ENCODE data around the gene AOPEP. TPM values are rescaled to one million over a fixed set of nuclear protein-coding genes. Genes with fewer than 3 reads are reported as not detected.
A peak's percentile ranks its signal among the peaks of the same experiment; 100 is the strongest.

The AOPEP gene
- total RNA-seq, 1 experiment from 2014 or later = 36.4 TPM

- ChIA-PET CTCF (no interaction called here), POLR2A (no interaction called here)
- TF ChIP-seq CTCF (IDR thresholded peaks at IDR 0.05) = no peak
- TF ChIP-seq, protein P1, sequence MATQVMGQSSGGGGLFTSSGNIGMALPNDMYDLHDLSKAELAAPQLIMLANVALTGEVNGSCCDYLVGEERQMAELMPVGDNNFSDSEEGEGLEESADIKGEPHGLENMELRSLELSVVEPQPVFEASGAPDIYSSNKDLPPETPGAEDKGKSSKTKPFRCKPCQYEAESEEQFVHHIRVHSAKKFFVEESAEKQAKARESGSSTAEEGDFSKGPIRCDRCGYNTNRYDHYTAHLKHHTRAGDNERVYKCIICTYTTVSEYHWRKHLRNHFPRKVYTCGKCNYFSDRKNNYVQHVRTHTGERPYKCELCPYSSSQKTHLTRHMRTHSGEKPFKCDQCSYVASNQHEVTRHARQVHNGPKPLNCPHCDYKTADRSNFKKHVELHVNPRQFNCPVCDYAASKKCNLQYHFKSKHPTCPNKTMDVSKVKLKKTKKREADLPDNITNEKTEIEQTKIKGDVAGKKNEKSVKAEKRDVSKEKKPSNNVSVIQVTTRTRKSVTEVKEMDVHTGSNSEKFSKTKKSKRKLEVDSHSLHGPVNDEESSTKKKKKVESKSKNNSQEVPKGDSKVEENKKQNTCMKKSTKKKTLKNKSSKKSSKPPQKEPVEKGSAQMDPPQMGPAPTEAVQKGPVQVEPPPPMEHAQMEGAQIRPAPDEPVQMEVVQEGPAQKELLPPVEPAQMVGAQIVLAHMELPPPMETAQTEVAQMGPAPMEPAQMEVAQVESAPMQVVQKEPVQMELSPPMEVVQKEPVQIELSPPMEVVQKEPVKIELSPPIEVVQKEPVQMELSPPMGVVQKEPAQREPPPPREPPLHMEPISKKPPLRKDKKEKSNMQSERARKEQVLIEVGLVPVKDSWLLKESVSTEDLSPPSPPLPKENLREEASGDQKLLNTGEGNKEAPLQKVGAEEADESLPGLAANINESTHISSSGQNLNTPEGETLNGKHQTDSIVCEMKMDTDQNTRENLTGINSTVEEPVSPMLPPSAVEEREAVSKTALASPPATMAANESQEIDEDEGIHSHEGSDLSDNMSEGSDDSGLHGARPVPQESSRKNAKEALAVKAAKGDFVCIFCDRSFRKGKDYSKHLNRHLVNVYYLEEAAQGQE (IDR thresholded peaks at IDR 0.05; ENCODE audit: insufficient read depth in 1 of 2, low read depth in 2 of 2, low read length in 1 of 2) = no peak
- no peak for TF ChIP-seq POLR2AphosphoS5 (IDR thresholded peaks at IDR 0.05; ENCODE audit: low read depth, low read length)
- no peak for TF ChIP-seq SIN3A (IDR thresholded peaks at IDR 0.05; ENCODE audit: borderline replicate concordance, insufficient read depth, low read depth, low read length)
- no peak for TF ChIP-seq TCF7L2 (IDR thresholded peaks at IDR 0.05; ENCODE audit: low read depth, low read length)
- Histone ChIP-seq H3K9me3 (ENCODE audit: control insufficient read depth, insufficient read depth, low read depth, low read length) (no peaks in the 10 kb centered on the region), H3K27ac (ENCODE audit: low read length) (peak overlapping the region; percentile 75), H3K4me1 (ENCODE audit: control insufficient read depth, insufficient read depth, low read length) (peaks cover 23% of the 10 kb centered on the region), H3K27me3 (ENCODE audit: control insufficient read depth, insufficient read depth, low read length) (no peaks in the 10 kb centered on the region), H3K4me3 (ENCODE audit: low read depth in 2 of 2, low read length in 2 of 2) (no peak overlapping the region), H3K36me3 (ENCODE audit: control insufficient read depth, insufficient read depth, low read length) (no peaks in the 10 kb centered on the region)
- in situ Hi-C loops (cut with HindIII; ENCODE audit: low pct_unique_long_range_greater_than_20kb, low sequenced_read_pairs) = no loop called here
- ATAC-seq (no peak), DNase-seq (ENCODE audit: low read depth, low spot score) (no peak)
- intact Hi-C loops (cut with micrococcal nuclease; ENCODE audit: unreplicated experiment) = no loop called here
- no TSS peak for BruUV-seq (replicated peaks)
Observed at GRCh38 chr9:94861589-94862272, 135.2 kb downstream of the AOPEP start.

DNA sequence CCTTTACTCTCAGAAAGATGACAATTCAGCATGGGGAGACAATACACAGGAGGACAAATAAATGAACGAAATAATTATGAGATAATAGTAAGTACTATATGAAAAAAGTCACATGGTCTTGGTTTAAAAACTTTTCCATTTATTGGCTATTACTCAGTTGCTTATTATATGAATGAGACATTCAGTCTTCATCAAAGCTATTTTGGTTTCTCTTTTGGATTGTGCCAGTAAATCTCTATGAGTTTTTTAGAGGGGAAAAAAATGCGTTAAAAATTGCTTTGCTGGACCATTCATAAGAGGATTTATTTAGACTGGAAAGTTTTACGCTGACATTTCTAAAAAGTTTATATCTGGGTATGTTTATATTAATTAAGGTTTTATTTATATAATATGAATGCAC is 137.7 kb downstream of the AOPEP start:
- H3K9me3 ChIP-seq (ENCODE audit: control insufficient read depth, insufficient read depth, low read depth, low read length) = no peaks in the 10 kb centered on the region
- ATAC-seq = no peak
- BruUV-seq (replicated peaks) = no TSS peak
- no peaks in the 10 kb centered on the region for H3K27me3 ChIP-seq (ENCODE audit: control insufficient read depth, insufficient read depth, low read length)
- peak overlapping the region; percentile 62 for H3K27ac ChIP-seq (ENCODE audit: low read length)
- no peak for DNase-seq (ENCODE audit: low read depth, low spot score)
- ChIA-PET POLR2A (no interaction called here), CTCF (no interaction called here)
- in situ Hi-C loops (cut with HindIII; ENCODE audit: low pct_unique_long_range_greater_than_20kb, low sequenced_read_pairs) = no loop called here
- H3K36me3 ChIP-seq (ENCODE audit: control insufficient read depth, insufficient read depth, low read length) = no peaks in the 10 kb centered on the region
- peaks cover 38% of the 10 kb centered on the region for H3K4me1 ChIP-seq (ENCODE audit: control insufficient read depth, insufficient read depth, low read length)
- intact Hi-C loops (cut with micrococcal nuclease; ENCODE audit: unreplicated experiment) = no loop called here
- H3K4me3 ChIP-seq (ENCODE audit: low read depth in 2 of 2, low read length in 2 of 2) = no peak overlapping the region
- no peak for TF ChIP-seq CTCF (IDR thresholded peaks at IDR 0.05)
- no peak for TF ChIP-seq POLR2AphosphoS5 (IDR thresholded peaks at IDR 0.05; ENCODE audit: low read depth, low read length)
- TF ChIP-seq, protein P1 (IDR thresholded peaks at IDR 0.05; ENCODE audit: insufficient read depth in 1 of 2, low read depth in 2 of 2, low read length in 1 of 2) = no peak

All from Panc1 (cell line).